Endothelial cell of umbilical vein (primary cell): ENCODE results near the gene KLF13. TPM values are rescaled to one million over a fixed set of nuclear protein-coding genes. Genes with fewer than 3 reads are reported as not detected.

Source experiments
- BruUV-seq: library from RNA; stranded (reverse); fragments of 400-500 nt; replicated peaks from 2 replicates; lab custom pipeline; 2021; lab: Mats Ljungman, UMichigan
- CTCF ChIA-PET: fragments of 300-600, 350-600 bp; sonication (Branson Sonifier 250); formaldehyde crosslinking; loops from one replicate; lab custom pipeline; 2021; ENCODE audit warnings: antibody characterized with exemption, inconsistent platforms; lab: Charles Lee
- POLR2A ChIA-PET: fragments of 300-600, 350-600 bp; sonication (Branson Sonifier 250); formaldehyde crosslinking; loops from one replicate; lab custom pipeline; 2021; ENCODE audit warnings: antibody characterized with exemption, inconsistent platforms; lab: Charles Lee
- DNase-seq: peaks from one replicate; pipeline ENCODE4 v3.0.0-alpha.2; 2011; ENCODE audit warnings: low read depth, low spot score
- FAIRE-seq: peaks from 2 replicates; lab custom pipeline; 2011; peaks lifted over from hg19 to GRCh38; lab: Jason Lieb, UNC
- H2AFZ ChIP-seq: 2 replicates; pipeline ENCODE4 v1.6.0; 2012; ENCODE audit warnings: low read depth, low read length, control low read depth, inconsistent platforms
- H3K27ac ChIP-seq: 2 replicates; pipeline ENCODE4 v1.5.1; 2011; ENCODE audit warnings: low read depth, mild to moderate bottlenecking, control low read depth, low read length, moderate library complexity; ENCODE audit not compliant: insufficient read depth
- H3K27me3 ChIP-seq, 2 experiments: 2 replicates each; pipeline versions ENCODE4 v1.6.0 to v1.6.1; 2011; ENCODE audit warnings: low read length in 2 of 2, mixed read lengths in 1 of 2; ENCODE audit not compliant: control insufficient read depth in 2 of 2, insufficient read depth in 2 of 2
- H3K36me3 ChIP-seq, 2 experiments: 2 replicates in 1 of 2; 3 replicates in 1 of 2; pipeline ENCODE4 v1.5.1; 2011; ENCODE audit warnings: low read length in 2 of 2, mild to moderate bottlenecking in 1 of 2, moderate library complexity in 1 of 2; ENCODE audit not compliant: control insufficient read depth in 2 of 2, insufficient read depth in 2 of 2; ENCODE audit errors: extremely low read depth in 1 of 2
- H3K4me1 ChIP-seq: 3 replicates; pipeline ENCODE4 v1.5.1; 2011; ENCODE audit warnings: mild to moderate bottlenecking, low read length; ENCODE audit not compliant: control insufficient read depth, insufficient read depth; ENCODE audit errors: extremely low read depth
- H3K4me2 ChIP-seq: 2 replicates; pipeline ENCODE4 v1.6.1; 2011; ENCODE audit warnings: low read length, control low read depth, mixed read lengths; ENCODE audit not compliant: insufficient read depth
- H3K4me3 ChIP-seq, 3 experiments: fragments of 200-600 bp in 1 of 3; sonication (generic), shearing (Covaris generic) in 1 of 3; replicated peaks in 1 of 3; 2 replicates each; pipeline ENCODE4 v1.5.1; 2011 to 2016; ENCODE audit warnings: control low read depth in 3 of 3, low read length in 3 of 3, mild to moderate bottlenecking in 2 of 3, inconsistent platforms in 1 of 3, low read depth in 1 of 3, moderate library complexity in 1 of 3; ENCODE audit not compliant: insufficient read depth in 1 of 3
- H3K79me2 ChIP-seq: 2 replicates; pipeline ENCODE4 v1.6.0; 2012; ENCODE audit warnings: low read length, inconsistent platforms; ENCODE audit not compliant: control insufficient read depth, insufficient read depth
- H3K9ac ChIP-seq: replicated peaks from 2 replicates; pipeline ENCODE3; 2011; ENCODE audit warnings: low read length, control low read depth; ENCODE audit not compliant: insufficient read depth; ENCODE audit errors: extremely low read depth
- H3K9me1 ChIP-seq: replicated peaks from 3 replicates; pipeline ENCODE4 v1.6.0; 2011; ENCODE audit warnings: mild to moderate bottlenecking, low read length; ENCODE audit not compliant: control insufficient read depth, insufficient read depth; ENCODE audit errors: extremely low read depth
- H3K9me3 ChIP-seq: replicated peaks from 2 replicates; pipeline ENCODE4 v1.5.1; 2012; ENCODE audit warnings: low read length, inconsistent platforms; ENCODE audit not compliant: control insufficient read depth, insufficient read depth
- H4K20me1 ChIP-seq: replicated peaks from 2 replicates; pipeline ENCODE3; 2011; ENCODE audit warnings: mild to moderate bottlenecking, low read length; ENCODE audit not compliant: control insufficient read depth, insufficient read depth; ENCODE audit errors: extremely low read depth
- EZH2 ChIP-seq: IDR thresholded peaks from 2 replicates; pipeline ENCODE4 v1.6.1; 2012; ENCODE audit warnings: borderline replicate concordance, low read depth, mild to moderate bottlenecking, moderate library complexity, low read length, inconsistent platforms; ENCODE audit not compliant: severe bottlenecking
- FOS ChIP-seq: IDR thresholded peaks from 2 replicates; pipeline ENCODE4 v1.6.1; 2011; ENCODE audit warnings: mild to moderate bottlenecking, low read length, moderate library complexity, borderline replicate concordance; ENCODE audit not compliant: insufficient read depth
- MYC ChIP-seq: IDR thresholded peaks from one replicate; pipeline ENCODE4 v1.6.1; 2011; ENCODE audit warnings: mild to moderate bottlenecking, low read depth, low read length
- POLR2A ChIP-seq: IDR thresholded peaks from 2 replicates; pipeline ENCODE4 v1.6.1; 2012; ENCODE audit warnings: low read depth, mild to moderate bottlenecking, control low read depth, low read length
- POLR2AphosphoS5 ChIP-seq: IDR thresholded peaks from 2 replicates; pipeline ENCODE4 v1.6.1; 2012; ENCODE audit warnings: low read depth, mild to moderate bottlenecking, control low read depth, low read length, moderate library complexity; ENCODE audit not compliant: insufficient read depth
- dilution Hi-C: fragments of 300-500 bp; cut with MboI; formaldehyde crosslinking; loops from one replicate; pipeline ENCODE4 v1.15.0; 2019; ENCODE audit warnings: low sequenced_read_pairs; ENCODE audit not compliant: extremely low pct_ligation_motif_present
- intact Hi-C: fragments of 100-400 bp; cut with micrococcal nuclease; formaldehyde crosslinking; loops from one replicate; pipeline ENCODE4 v1.10.0; 2022
- polyA plus RNA-seq, 4 experiments: library from polyadenylated mRNA; depleted of rRNA in 3 of 4; stranded (reverse) in 3 of 4; unstranded in 1 of 4; fragments of >200 nt; gene quantifications; 2 replicates each; pipeline versions ENCODE4 v1.2.1 to v1.2.3, GENCODE V29; 2011 to 2012; ENCODE audit warnings: missing spikeins in 1 of 4
- total RNA-seq: library from RNA; stranded (reverse); gene quantifications from 2 replicates; pipeline ENCODE4 v1.2.3, GENCODE V29; 2021
- TF ChIP-seq, protein P1 (sequence below), 2 donors: IDR thresholded peaks; 1 replicate in 1 of 2; 2 replicates in 1 of 2; pipeline ENCODE4 v1.5.1; 2011; ENCODE audit warnings: low read length in 2 of 2, mild to moderate bottlenecking in 2 of 2, moderate library complexity in 2 of 2, control low read depth in 1 of 2, inconsistent platforms in 1 of 2, low read depth in 1 of 2; ENCODE audit not compliant: insufficient read depth in 1 of 2; ENCODE audit errors: extremely low read depth in 1 of 2

Gene KLF13
- total and polyA plus RNA-seq, 2 donors (not counting 3 experiments of a cell fraction or from before 2014, with no cell fraction given) = 10.1 to 31.9 TPM

DNA sequence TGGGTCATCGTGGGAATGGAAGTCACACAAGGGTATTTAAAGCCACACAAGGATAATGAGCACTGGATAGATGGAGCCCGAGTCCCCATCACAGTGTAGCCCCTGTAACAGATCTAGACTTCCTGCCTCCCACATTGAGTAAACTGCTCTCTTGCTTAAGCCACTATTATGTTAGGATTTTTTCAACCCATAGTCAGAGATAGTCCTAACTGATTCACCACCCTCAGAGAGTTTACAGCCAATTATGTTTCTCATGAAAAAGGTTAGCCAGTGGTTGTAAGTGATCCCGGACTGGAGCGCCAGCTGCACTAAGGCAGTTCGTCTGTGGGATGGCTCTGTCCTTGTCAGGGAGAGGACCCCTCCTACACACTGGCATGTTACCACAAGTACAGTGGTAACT, 77.0 kb downstream of the KLF13 start:
- no peak overlapping the region for H3K9ac ChIP-seq
- FAIRE-seq (no peak), DNase-seq (no peak)
- dilution Hi-C loops = no loop called here
- H3K9me3 ChIP-seq = no peaks in the 10 kb centered on the region
- ChIA-PET POLR2A (no interaction called here), CTCF (interaction anchor here (1.1 kb wide), 1 partner anchor 31 kb away, joined by 4 read pairs; no protein-coding TSS in a partner anchor)
- no TSS peak for BruUV-seq
- no peak overlapping the region for H3K4me2 ChIP-seq
- H3K9me1 ChIP-seq = no peaks in the 10 kb centered on the region
- no peaks in the 10 kb centered on the region for H3K79me2 ChIP-seq
- peaks cover 11% of the 10 kb centered on the region for H3K4me1 ChIP-seq
- TF ChIP-seq MYC = no peak
- TF ChIP-seq EZH2 = no peak
- no peak for TF ChIP-seq POLR2AphosphoS5
- no peak for TF ChIP-seq FOS
- TF ChIP-seq POLR2A = no peak
- TF ChIP-seq, protein P1, sequence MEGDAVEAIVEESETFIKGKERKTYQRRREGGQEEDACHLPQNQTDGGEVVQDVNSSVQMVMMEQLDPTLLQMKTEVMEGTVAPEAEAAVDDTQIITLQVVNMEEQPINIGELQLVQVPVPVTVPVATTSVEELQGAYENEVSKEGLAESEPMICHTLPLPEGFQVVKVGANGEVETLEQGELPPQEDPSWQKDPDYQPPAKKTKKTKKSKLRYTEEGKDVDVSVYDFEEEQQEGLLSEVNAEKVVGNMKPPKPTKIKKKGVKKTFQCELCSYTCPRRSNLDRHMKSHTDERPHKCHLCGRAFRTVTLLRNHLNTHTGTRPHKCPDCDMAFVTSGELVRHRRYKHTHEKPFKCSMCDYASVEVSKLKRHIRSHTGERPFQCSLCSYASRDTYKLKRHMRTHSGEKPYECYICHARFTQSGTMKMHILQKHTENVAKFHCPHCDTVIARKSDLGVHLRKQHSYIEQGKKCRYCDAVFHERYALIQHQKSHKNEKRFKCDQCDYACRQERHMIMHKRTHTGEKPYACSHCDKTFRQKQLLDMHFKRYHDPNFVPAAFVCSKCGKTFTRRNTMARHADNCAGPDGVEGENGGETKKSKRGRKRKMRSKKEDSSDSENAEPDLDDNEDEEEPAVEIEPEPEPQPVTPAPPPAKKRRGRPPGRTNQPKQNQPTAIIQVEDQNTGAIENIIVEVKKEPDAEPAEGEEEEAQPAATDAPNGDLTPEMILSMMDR (IDR thresholded peaks at IDR 0.05; ENCODE audit: extremely low read depth in 1 of 2, insufficient read depth in 1 of 2, low read depth in 1 of 2, low read length in 2 of 2) = no peak
- H3K27ac ChIP-seq = no peak overlapping the region
- H2AFZ ChIP-seq = no peak overlapping the region
- no peaks in the 10 kb centered on the region for H4K20me1 ChIP-seq
- H3K27me3 ChIP-seq = no peaks in the 10 kb centered on the region
- no peaks in the 10 kb centered on the region for H3K36me3 ChIP-seq
- intact Hi-C loops = no loop called here
- H3K4me3 ChIP-seq = no peak overlapping the region

GRCh38 chr15:31404345-31404744, 77.7 kb downstream of the KLF13 start:
- H4K20me1 ChIP-seq = no peaks in the 10 kb centered on the region
- no peak for FAIRE-seq
- no peaks in the 10 kb centered on the region for H3K79me2 ChIP-seq
- TF ChIP-seq, protein P1 (IDR thresholded peaks at IDR 0.05; ENCODE audit: extremely low read depth in 1 of 2, insufficient read depth in 1 of 2, low read depth in 1 of 2, low read length in 2 of 2) = no peak
- H3K27ac ChIP-seq = no peak overlapping the region
- dilution Hi-C loops (no loop called here), intact Hi-C loops (no loop called here)
- ChIA-PET CTCF (interaction anchor here (1.1 kb wide), 1 partner anchor 31 kb away, joined by 4 read pairs; no protein-coding TSS in a partner anchor), POLR2A (no interaction called here)
- no TSS peak for BruUV-seq
- H2AFZ ChIP-seq = no peak overlapping the region
- H3K27me3 ChIP-seq = no peaks in the 10 kb centered on the region
- no peaks in the 10 kb centered on the region for H3K36me3 ChIP-seq
- no peak overlapping the region for H3K9ac ChIP-seq
- DNase-seq = no peak
- no peaks in the 10 kb centered on the region for H3K9me3 ChIP-seq
- no peak overlapping the region for H3K4me3 ChIP-seq
- peaks cover 11% of the 10 kb centered on the region for H3K4me1 ChIP-seq
- H3K9me1 ChIP-seq = no peaks in the 10 kb centered on the region
- H3K4me2 ChIP-seq = no peak overlapping the region
